K562 (cell line): Measurements from ENCODE around the gene HOXA2. TPM values are rescaled to one million over a fixed set of nuclear protein-coding genes. Genes with fewer than 3 reads are reported as not detected.

Source experiments
- ATAC-seq: fragments of 200-7000 bp; cut with Tn5 transposase; 3 replicates; pipeline ENCODE4 v1.9.1; 2020; ENCODE audit warnings: moderate library complexity
- BruUV-seq: library from RNA; stranded (reverse); fragments of 400-500 nt; replicated peaks from 2 replicates; lab custom pipeline; 2021; lab: Mats Ljungman, UMichigan
- CTCF ChIA-PET: fragments of 300-600 bp; formaldehyde crosslinking; extraction: SDS; loops from one replicate; lab custom pipeline; 2021; ENCODE audit warnings: low intra/inter-chr PET ratio; lab: Yijun Ruan, JAX
- POLR2A ChIA-PET: fragments of 300-600, 350-650 bp; sonication (Branson Sonifier 250); formaldehyde crosslinking; extraction: SDS; loops from one replicate; lab custom pipeline; 2021; ENCODE audit warnings: antibody characterized with exemption, inconsistent platforms; lab: Yijun Ruan, JAX
- DNase-seq, 4 experiments: peaks; one replicate each; pipeline versions ENCODE4 v3.0.0 to v3.0.0-alpha.2; 2011 to 2018; ENCODE audit warnings: low spot score in 3 of 4, mixed read lengths in 3 of 4; ENCODE audit errors: extremely low read depth in 1 of 4
- FAIRE-seq: peaks from 2 replicates; lab custom pipeline; 2011; peaks lifted over from hg19 to GRCh38; lab: Jason Lieb, UNC
- H2AFZ ChIP-seq: 2 replicates; pipeline ENCODE4 v1.6.0; 2011; ENCODE audit warnings: low read depth, low read length, control low read depth, inconsistent platforms
- H3K27ac ChIP-seq: fragments of 200-600 bp; 3 replicates; pipeline ENCODE4 v1.8.0; 2011; ENCODE audit warnings: low read depth, mild to moderate bottlenecking, control low read depth, inconsistent platforms, low read length, moderate library complexity, mixed read lengths; ENCODE audit errors: extremely low read depth
- H3K27me3 ChIP-seq, 2 experiments: fragments of 300-600 bp in 1 of 2; 2 replicates in 1 of 2; 3 replicates in 1 of 2; pipeline versions ENCODE4 v1.6.0 to v1.8.0; 2011; ENCODE audit warnings: inconsistent platforms in 2 of 2, low read length in 2 of 2, mild to moderate bottlenecking in 1 of 2, mixed read lengths in 1 of 2, moderate library complexity in 1 of 2; ENCODE audit not compliant: control insufficient read depth in 2 of 2, insufficient read depth in 2 of 2
- H3K36me3 ChIP-seq: fragments of 300-600 bp; 3 replicates; pipeline ENCODE4 v1.8.0; 2011; ENCODE audit warnings: mild to moderate bottlenecking, low read length, inconsistent platforms; ENCODE audit not compliant: control insufficient read depth, insufficient read depth
- H3K4me1 ChIP-seq, 2 experiments: fragments of 200-600 bp in 1 of 2; replicated peaks in 1 of 2; 2 replicates in 1 of 2; 3 replicates in 1 of 2; pipeline versions ENCODE4 v1.5.1 to v1.8.0; 2011; ENCODE audit warnings: inconsistent platforms in 2 of 2, low read length in 2 of 2, mild to moderate bottlenecking in 1 of 2, mixed read lengths in 1 of 2, moderate library complexity in 1 of 2; ENCODE audit not compliant: control insufficient read depth in 2 of 2, insufficient read depth in 2 of 2
- H3K4me2 ChIP-seq: 2 replicates; pipeline ENCODE4 v1.6.1; 2011; ENCODE audit warnings: low read length, control low read depth, inconsistent platforms, mixed read lengths; ENCODE audit not compliant: insufficient read depth
- H3K4me3 ChIP-seq: fragments of 200-600 bp; sonication (generic), shearing (Covaris generic); 2 replicates; pipeline ENCODE4 v1.5.1; 2016; ENCODE audit warnings: control low read depth, inconsistent platforms
- H3K79me2 ChIP-seq: fragments of 200-600 bp; 3 replicates; pipeline ENCODE4 v1.8.0; 2011; ENCODE audit warnings: low read length, inconsistent platforms; ENCODE audit not compliant: control insufficient read depth, insufficient read depth
- H3K9ac ChIP-seq, 2 experiments: 2 replicates each; pipeline versions ENCODE4 v1.6.0 to v1.6.1; 2011; ENCODE audit warnings: low read depth in 2 of 2, low read length in 2 of 2, control low read depth in 1 of 2, inconsistent platforms in 1 of 2, mild to moderate bottlenecking in 1 of 2, mixed read lengths in 1 of 2; ENCODE audit not compliant: insufficient read depth in 1 of 2
- H3K9me1 ChIP-seq: one replicate; pipeline ENCODE4 v1.6.0; 2011; ENCODE audit warnings: inconsistent platforms, mild to moderate bottlenecking, low read length, moderate library complexity; ENCODE audit not compliant: control insufficient read depth, insufficient read depth
- H3K9me3 ChIP-seq: replicated peaks from 2 replicates; pipeline ENCODE4 v1.5.1; 2011; ENCODE audit warnings: low read depth, low read length, inconsistent platforms; ENCODE audit not compliant: control insufficient read depth, insufficient read depth
- H4K20me1 ChIP-seq: replicated peaks from 2 replicates; pipeline ENCODE4 v1.6.1; 2011; ENCODE audit warnings: low read length, inconsistent platforms, mixed read lengths; ENCODE audit not compliant: control insufficient read depth, insufficient read depth
- BHLHE40 ChIP-seq: IDR thresholded peaks from 2 replicates; pipeline ENCODE4 v1.6.1; 2011; ENCODE audit warnings: low read length, improper control_type of control experiment
- CHD2 ChIP-seq: IDR thresholded peaks from 2 replicates; pipeline ENCODE4 v1.6.1; 2011; ENCODE audit warnings: low read depth, low read length
- COPS2 ChIP-seq: fragments of 450-650 bp; conservative IDR thresholded peaks from 2 replicates; pipeline ENCODE4 v1.6.1; 2016; ENCODE audit warnings: mild to moderate bottlenecking, moderate library complexity
- GTF2F1 ChIP-seq: IDR thresholded peaks from 2 replicates; pipeline ENCODE4 v1.6.1; 2011; ENCODE audit warnings: low read depth, low read length, improper control_type of control experiment
- ZNF146 ChIP-seq: IDR thresholded peaks from one replicate; pipeline ENCODE4 v1.6.1; 2018; ENCODE audit warnings: missing compliant biosample characterization; ENCODE audit not compliant: unreplicated experiment
- ZNF589 ChIP-seq: fragments of 200-800 bp; sonication (Bioruptor generic); IDR thresholded peaks from 2 replicates; pipeline ENCODE4 v1.6.1; 2016; ENCODE audit warnings: low read depth, missing genetic modification characterization, missing compliant biosample characterization
- ZNF644 ChIP-seq: fragments of 200-800 bp; sonication (Bioruptor generic); IDR thresholded peaks from 2 replicates; pipeline ENCODE4 v1.6.1; 2016; ENCODE audit warnings: low read depth, missing genetic modification characterization, missing compliant biosample characterization
- WGBS: fragments of 100-300 bp; shearing (Covaris generic); methylation state at CpG from one replicate; pipeline ENCODE4 v1.1.6; 2016; ENCODE audit warnings: low coverage, mixed read lengths; ENCODE audit not compliant: insufficient coverage; ENCODE audit errors: missing lambda C conversion rate; 5-methylcytosine and 5-hydroxymethylcytosine counted together
- in situ Hi-C: fragments of 300-500 bp; cut with MboI; formaldehyde crosslinking; loops from 4 replicates; pipeline ENCODE4 v1.15.0; 2018; ENCODE audit warnings: inconsistent platforms, mixed read lengths
- intact Hi-C: fragments of 100-400 bp; cut with micrococcal nuclease; formaldehyde crosslinking; loops from 2 replicates; pipeline ENCODE4 v1.14.2; 2022
- polyA plus RNA-seq, 8 experiments: library from polyadenylated mRNA; depleted of rRNA in 4 of 8; stranded (reverse) in 5 of 8; unstranded in 3 of 8; fragments of >200 nt; fragmentation: Nextera tagmentation in 2 of 8; fragmentation: Illumina TruSeq in 1 of 8; extraction: Ambion mirVana in 2 of 8; extraction: Trizol in 1 of 8; gene quantifications; 2 replicates each; pipeline versions ENCODE4 v1.2.1 to v1.2.3, GENCODE V29; 2011 to 2014; ENCODE audit warnings: inconsistent platforms in 1 of 8, missing spikeins in 1 of 8
- total RNA-seq, 7 experiments: library from RNA; depleted of rRNA in 6 of 7; stranded (reverse); fragments of >200 nt in 6 of 7; fragmentation: Illumina TruSeq in 2 of 7; extraction: Trizol in 2 of 7; gene quantifications; 2 replicates each; pipeline versions ENCODE4 v1.2.1 to v1.2.3, GENCODE V29; 2011 to 2021; ENCODE audit warnings: low replicate concordance in 1 of 7
- TF ChIP-seq, protein P1 (sequence below): fragments of 250-450 bp; sonication (Bioruptor Pico); IDR thresholded peaks from 2 replicates; pipeline ENCODE4 v1.9.0; 2021; ENCODE audit warnings: mild to moderate bottlenecking, inconsistent platforms

The HOXA2 gene
- total and polyA plus RNA-seq, 9 of the 15 experiments (the other 6 are each of a cell fraction or from before 2014, with no cell fraction given) = 0.04 TPM; not detected in 8

GRCh38 chr7:27126596-27127327 is 24.3 kb upstream of the HOXA2 start:
- in situ Hi-C loops = loop anchor here (5.0 kb wide), 1 partner anchor 49 kb away; no protein-coding TSS in a partner anchor
- Histone ChIP-seq H3K4me2 (no peak overlapping the region), H3K27me3 (peaks cover 20 to 57% of the 10 kb centered on the region in 2 experiments; a peak in 4 of 5 replicates), H3K9ac (no peak overlapping the region), H2AFZ (no peak overlapping the region), H3K9me1 (no peaks in the 10 kb centered on the region), H3K36me3 (no peaks in the 10 kb centered on the region), H3K9me3 (no peaks in the 10 kb centered on the region), H4K20me1 (no peaks in the 10 kb centered on the region; the same call in none of the 2 replicates), H3K4me3 (no peak overlapping the region), H3K79me2 (no peaks in the 10 kb centered on the region), H3K27ac (no peak overlapping the region), H3K4me1 (no peaks in the 10 kb centered on the region)
- WGBS = 0% methylated on average over 3 of the region's 3 CpGs
- CTCF ChIA-PET = interaction anchor here (0.5 to 0.7 kb wide), 2 partner anchors 34 to 749 kb away, joined by 3 read pairs; no protein-coding TSS in a partner anchor
- no peak for TF ChIP-seq CHD2
- no peak for TF ChIP-seq COPS2
- TF ChIP-seq, protein P1, sequence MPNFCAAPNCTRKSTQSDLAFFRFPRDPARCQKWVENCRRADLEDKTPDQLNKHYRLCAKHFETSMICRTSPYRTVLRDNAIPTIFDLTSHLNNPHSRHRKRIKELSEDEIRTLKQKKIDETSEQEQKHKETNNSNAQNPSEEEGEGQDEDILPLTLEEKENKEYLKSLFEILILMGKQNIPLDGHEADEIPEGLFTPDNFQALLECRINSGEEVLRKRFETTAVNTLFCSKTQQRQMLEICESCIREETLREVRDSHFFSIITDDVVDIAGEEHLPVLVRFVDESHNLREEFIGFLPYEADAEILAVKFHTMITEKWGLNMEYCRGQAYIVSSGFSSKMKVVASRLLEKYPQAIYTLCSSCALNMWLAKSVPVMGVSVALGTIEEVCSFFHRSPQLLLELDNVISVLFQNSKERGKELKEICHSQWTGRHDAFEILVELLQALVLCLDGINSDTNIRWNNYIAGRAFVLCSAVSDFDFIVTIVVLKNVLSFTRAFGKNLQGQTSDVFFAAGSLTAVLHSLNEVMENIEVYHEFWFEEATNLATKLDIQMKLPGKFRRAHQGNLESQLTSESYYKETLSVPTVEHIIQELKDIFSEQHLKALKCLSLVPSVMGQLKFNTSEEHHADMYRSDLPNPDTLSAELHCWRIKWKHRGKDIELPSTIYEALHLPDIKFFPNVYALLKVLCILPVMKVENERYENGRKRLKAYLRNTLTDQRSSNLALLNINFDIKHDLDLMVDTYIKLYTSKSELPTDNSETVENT = no peak
- no peak for TF ChIP-seq GTF2F1
- TF ChIP-seq BHLHE40 = no peak
- no peak for TF ChIP-seq ZNF146 (CRISPR knock-in tag)
- TF ChIP-seq ZNF644 = no peak
- no peak for TF ChIP-seq ZNF589 (CRISPR knock-in tag)
- BruUV-seq = no TSS peak
- POLR2A ChIA-PET = interaction anchor here (0.6 kb wide), 2 partner anchors 9 to 21 kb away, joined by 3 to 4 read pairs; no protein-coding TSS in a partner anchor
- ATAC-seq (no peak), DNase-seq (no peak), FAIRE-seq (no peak)
- intact Hi-C loops = no loop called here
